Endothelial cell of umbilical vein (primary cell): ENCODE data around the gene UPF2. TPM values are rescaled to one million over a fixed set of nuclear protein-coding genes. Genes with fewer than 3 reads are reported as not detected.

Experiments used
- BruUV-seq: library from RNA; stranded (reverse); fragments of 400-500 nt; replicated peaks from 2 replicates; lab custom pipeline; 2021; lab: Mats Ljungman, UMichigan
- CTCF ChIA-PET: fragments of 300-600, 350-600 bp; sonication (Branson Sonifier 250); formaldehyde crosslinking; loops from one replicate; lab custom pipeline; 2021; ENCODE audit warnings: antibody characterized with exemption, inconsistent platforms; lab: Charles Lee
- POLR2A ChIA-PET: fragments of 300-600, 350-600 bp; sonication (Branson Sonifier 250); formaldehyde crosslinking; loops from one replicate; lab custom pipeline; 2021; ENCODE audit warnings: antibody characterized with exemption, inconsistent platforms; lab: Charles Lee
- DNase-seq: peaks from one replicate; pipeline ENCODE4 v3.0.0-alpha.2; 2011; ENCODE audit warnings: low read depth, low spot score
- FAIRE-seq: peaks from 2 replicates; lab custom pipeline; 2011; peaks lifted over from hg19 to GRCh38; lab: Jason Lieb, UNC
- H2AFZ ChIP-seq: 2 replicates; pipeline ENCODE4 v1.6.0; 2012; ENCODE audit warnings: low read depth, low read length, control low read depth, inconsistent platforms
- H3K27ac ChIP-seq: 2 replicates; pipeline ENCODE4 v1.5.1; 2011; ENCODE audit warnings: low read depth, mild to moderate bottlenecking, control low read depth, low read length, moderate library complexity; ENCODE audit not compliant: insufficient read depth
- H3K27me3 ChIP-seq, 2 experiments: 2 replicates each; pipeline versions ENCODE4 v1.6.0 to v1.6.1; 2011; ENCODE audit warnings: low read length in 2 of 2, mixed read lengths in 1 of 2; ENCODE audit not compliant: control insufficient read depth in 2 of 2, insufficient read depth in 2 of 2
- H3K36me3 ChIP-seq, 2 experiments: 2 replicates in 1 of 2; 3 replicates in 1 of 2; pipeline ENCODE4 v1.5.1; 2011; ENCODE audit warnings: low read length in 2 of 2, mild to moderate bottlenecking in 1 of 2, moderate library complexity in 1 of 2; ENCODE audit not compliant: control insufficient read depth in 2 of 2, insufficient read depth in 2 of 2; ENCODE audit errors: extremely low read depth in 1 of 2
- H3K4me1 ChIP-seq: 3 replicates; pipeline ENCODE4 v1.5.1; 2011; ENCODE audit warnings: mild to moderate bottlenecking, low read length; ENCODE audit not compliant: control insufficient read depth, insufficient read depth; ENCODE audit errors: extremely low read depth
- H3K4me2 ChIP-seq: 2 replicates; pipeline ENCODE4 v1.6.1; 2011; ENCODE audit warnings: low read length, control low read depth, mixed read lengths; ENCODE audit not compliant: insufficient read depth
- H3K4me3 ChIP-seq, 3 experiments: fragments of 200-600 bp in 1 of 3; sonication (generic), shearing (Covaris generic) in 1 of 3; replicated peaks in 1 of 3; 2 replicates each; pipeline ENCODE4 v1.5.1; 2011 to 2016; ENCODE audit warnings: control low read depth in 3 of 3, low read length in 3 of 3, mild to moderate bottlenecking in 2 of 3, inconsistent platforms in 1 of 3, low read depth in 1 of 3, moderate library complexity in 1 of 3; ENCODE audit not compliant: insufficient read depth in 1 of 3
- H3K79me2 ChIP-seq: 2 replicates; pipeline ENCODE4 v1.6.0; 2012; ENCODE audit warnings: low read length, inconsistent platforms; ENCODE audit not compliant: control insufficient read depth, insufficient read depth
- H3K9ac ChIP-seq: replicated peaks from 2 replicates; pipeline ENCODE3; 2011; ENCODE audit warnings: low read length, control low read depth; ENCODE audit not compliant: insufficient read depth; ENCODE audit errors: extremely low read depth
- H3K9me1 ChIP-seq: replicated peaks from 3 replicates; pipeline ENCODE4 v1.6.0; 2011; ENCODE audit warnings: mild to moderate bottlenecking, low read length; ENCODE audit not compliant: control insufficient read depth, insufficient read depth; ENCODE audit errors: extremely low read depth
- H3K9me3 ChIP-seq: replicated peaks from 2 replicates; pipeline ENCODE4 v1.5.1; 2012; ENCODE audit warnings: low read length, inconsistent platforms; ENCODE audit not compliant: control insufficient read depth, insufficient read depth
- H4K20me1 ChIP-seq: replicated peaks from 2 replicates; pipeline ENCODE3; 2011; ENCODE audit warnings: mild to moderate bottlenecking, low read length; ENCODE audit not compliant: control insufficient read depth, insufficient read depth; ENCODE audit errors: extremely low read depth
- CTCF ChIP-seq, 2 donors: IDR thresholded peaks; 1 replicate in 1 of 2; 2 replicates in 1 of 2; pipeline ENCODE4 v1.5.1; 2011; ENCODE audit warnings: low read length in 2 of 2, mild to moderate bottlenecking in 2 of 2, moderate library complexity in 2 of 2, control low read depth in 1 of 2, inconsistent platforms in 1 of 2, low read depth in 1 of 2; ENCODE audit not compliant: insufficient read depth in 1 of 2; ENCODE audit errors: extremely low read depth in 1 of 2
- EZH2 ChIP-seq: IDR thresholded peaks from 2 replicates; pipeline ENCODE4 v1.6.1; 2012; ENCODE audit warnings: borderline replicate concordance, low read depth, mild to moderate bottlenecking, moderate library complexity, low read length, inconsistent platforms; ENCODE audit not compliant: severe bottlenecking
- FOS ChIP-seq: IDR thresholded peaks from 2 replicates; pipeline ENCODE4 v1.6.1; 2011; ENCODE audit warnings: mild to moderate bottlenecking, low read length, moderate library complexity, borderline replicate concordance; ENCODE audit not compliant: insufficient read depth
- GATA2 ChIP-seq: IDR thresholded peaks from 2 replicates; pipeline ENCODE4 v1.7.0; 2011; ENCODE audit warnings: low read depth, mild to moderate bottlenecking, moderate library complexity, mixed read lengths, low read length; ENCODE audit not compliant: insufficient read length, insufficient read depth
- JUN ChIP-seq: IDR thresholded peaks from 2 replicates; pipeline ENCODE4 v1.6.1; 2011; ENCODE audit warnings: borderline replicate concordance, low read depth; ENCODE audit not compliant: insufficient read length, insufficient read depth
- MAX ChIP-seq: IDR thresholded peaks from 2 replicates; pipeline ENCODE4 v1.6.1; 2011; ENCODE audit not compliant: insufficient read depth, insufficient read length
- MYC ChIP-seq: IDR thresholded peaks from one replicate; pipeline ENCODE4 v1.6.1; 2011; ENCODE audit warnings: mild to moderate bottlenecking, low read depth, low read length
- POLR2A ChIP-seq: IDR thresholded peaks from 2 replicates; pipeline ENCODE4 v1.6.1; 2012; ENCODE audit warnings: low read depth, mild to moderate bottlenecking, control low read depth, low read length
- POLR2AphosphoS5 ChIP-seq: IDR thresholded peaks from 2 replicates; pipeline ENCODE4 v1.6.1; 2012; ENCODE audit warnings: low read depth, mild to moderate bottlenecking, control low read depth, low read length, moderate library complexity; ENCODE audit not compliant: insufficient read depth
- dilution Hi-C: fragments of 300-500 bp; cut with MboI; formaldehyde crosslinking; loops from one replicate; pipeline ENCODE4 v1.15.0; 2019; ENCODE audit warnings: low sequenced_read_pairs; ENCODE audit not compliant: extremely low pct_ligation_motif_present
- intact Hi-C: fragments of 100-400 bp; cut with micrococcal nuclease; formaldehyde crosslinking; loops from one replicate; pipeline ENCODE4 v1.10.0; 2022
- polyA plus RNA-seq, 4 experiments: library from polyadenylated mRNA; depleted of rRNA in 3 of 4; stranded (reverse) in 3 of 4; unstranded in 1 of 4; fragments of >200 nt; gene quantifications; 2 replicates each; pipeline versions ENCODE4 v1.2.1 to v1.2.3, GENCODE V29; 2011 to 2012; ENCODE audit warnings: missing spikeins in 1 of 4
- total RNA-seq: library from RNA; stranded (reverse); gene quantifications from 2 replicates; pipeline ENCODE4 v1.2.3, GENCODE V29; 2021

UPF2 gene
- total and polyA plus RNA-seq, 2 donors (not counting 3 experiments of a cell fraction or from before 2014, with no cell fraction given) = 4.8 to 27.7 TPM

DNA sequence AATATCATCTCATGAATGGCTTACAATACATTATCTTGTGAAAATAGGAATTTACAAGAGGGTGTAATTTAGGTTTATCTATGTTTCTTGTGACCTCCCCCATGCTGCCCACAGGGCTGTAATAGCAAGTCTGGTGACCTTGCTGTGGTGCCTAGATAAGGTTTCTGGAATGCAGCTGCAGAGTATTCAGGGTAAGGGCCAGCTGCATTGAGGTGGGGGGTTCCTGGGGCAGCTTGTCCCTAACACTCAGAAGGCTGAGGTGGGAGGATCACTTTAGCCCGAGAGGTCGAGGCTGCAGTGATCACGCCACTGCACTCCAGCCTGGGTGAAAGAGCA is 20.8 kb upstream of the UPF2 start:
- intact Hi-C loops (no loop called here), dilution Hi-C loops (no loop called here)
- Histone ChIP-seq H3K36me3 (no peaks in the 10 kb centered on the region), H3K27me3 (peaks cover 3 to 6% of the 10 kb centered on the region in 2 experiments), H4K20me1 (no peaks in the 10 kb centered on the region), H3K4me3 (no peak overlapping the region), H3K79me2 (no peaks in the 10 kb centered on the region), H3K4me2 (no peak overlapping the region), H3K9me3 (no peaks in the 10 kb centered on the region), H3K4me1 (no peaks in the 10 kb centered on the region), H3K27ac (no peak overlapping the region), H3K9me1 (no peaks in the 10 kb centered on the region), H2AFZ (no peak overlapping the region), H3K9ac (no peak overlapping the region)
- ChIA-PET CTCF (no interaction called here), POLR2A (no interaction called here)
- BruUV-seq = no TSS peak
- FAIRE-seq (no peak), DNase-seq (no peak)
- TF ChIP-seq JUN (no peak), POLR2AphosphoS5 (no peak), CTCF (IDR thresholded peaks at IDR 0.05; ENCODE audit: extremely low read depth in 1 of 2, insufficient read depth in 1 of 2, low read depth in 1 of 2, low read length in 2 of 2) (no peak), MAX (no peak), POLR2A (no peak), GATA2 (no peak), MYC (no peak), EZH2 (no peak), FOS (no peak)
